ENCODE data around the gene ASB17. TPM values are rescaled to one million over a fixed set of nuclear protein-coding genes. Genes with fewer than 3 reads are reported as not detected.
"Not testable (repeated sequence)": the region's sequence is repeated elsewhere in the genome, so short reads cannot be mapped to it uniquely, and the experiment has no call there.

Gene ASB17
- total RNA-seq, 5 donors from 2014 or later (not counting 1 experiment from before 2014, with no cell fraction given) = not detected

- H3K9me3 ChIP-seq; H3K4me3 ChIP-seq (ENCODE audit: control insufficient read depth in 1 of 2, extremely low read depth in 1 of 2, low read length in 1 of 2); H3K4me1 ChIP-seq (ENCODE audit: control insufficient read depth in 1 of 2, extremely low read depth in 1 of 2, insufficient read depth in 2 of 2, low read length in 2 of 2); H3K36me3 Mint-ChIP-seq; H3K4me1 Mint-ChIP-seq; H3K4me3 Mint-ChIP-seq; H3K27me3 Mint-ChIP-seq; H3K27me3 ChIP-seq (replicated peaks in 1 of 2; ENCODE audit: control insufficient read depth in 2 of 2, extremely low read depth in 1 of 2, insufficient read depth in 2 of 2, low read length in 1 of 2); H3K27ac ChIP-seq (ENCODE audit: low read length); H3K36me3 ChIP-seq (ENCODE audit: control insufficient read depth in 2 of 2, extremely low read depth in 1 of 2, insufficient read depth in 1 of 2, low read length in 1 of 2); H3K9me3 Mint-ChIP-seq; ATAC-seq (replicated peaks in 1 of 4); DNase-seq; POLR2A ChIA-PET; H3K27ac Mint-ChIP-seq: not testable (repeated sequence)
- CTCF ChIA-PET = interaction anchor here (0.7 kb wide), 2 partner anchors 9 to 198 kb away, joined by 3 read pairs; no protein-coding TSS in a partner anchor
- 96% methylated on average over 5 of the region's 10 CpGs for WGBS (ENCODE audit: insufficient coverage)
These were observed 32.0 kb upstream of the ASB17 start for GRCh38 chr1:75964110-75964759.

- Histone ChIP-seq H3K36me3 (ENCODE audit: control insufficient read depth in 2 of 2, extremely low read depth in 1 of 2, insufficient read depth in 1 of 2, low read length in 1 of 2) (no peaks in the 10 kb centered on the region), H3K9me3 (no peaks in the 10 kb centered on the region), H3K27me3 (replicated peaks in 1 of 2; ENCODE audit: control insufficient read depth in 2 of 2, extremely low read depth in 1 of 2, insufficient read depth in 2 of 2, low read length in 1 of 2) (no peaks in the 10 kb centered on the region), H3K27ac (ENCODE audit: low read length) (no peak overlapping the region), H3K4me1 (ENCODE audit: control insufficient read depth in 1 of 2, extremely low read depth in 1 of 2, insufficient read depth in 2 of 2, low read length in 2 of 2) (no peaks in the 10 kb centered on the region), H3K4me3 (ENCODE audit: control insufficient read depth in 1 of 2, extremely low read depth in 1 of 2, low read length in 1 of 2) (no peak overlapping the region)
- Mint-ChIP-seq H3K4me1 (no peaks in the 10 kb centered on the region), H3K27ac (no peak overlapping the region), H3K27me3 (no peaks in the 10 kb centered on the region), H3K9me3 (no peaks in the 10 kb centered on the region), H3K36me3 (no peaks in the 10 kb centered on the region), H3K4me3 (no peak overlapping the region)
- DNase-seq (no peak), ATAC-seq (replicated peaks in 1 of 4) (no peak)
- CTCF ChIA-PET = interaction anchor here in 1 of 2 donors (0.7 kb wide), 1 partner anchor 588 kb away, joined by 3 read pairs; no protein-coding TSS in a partner anchor
- POLR2A ChIA-PET = no interaction called here
These were observed 22.4 kb upstream of the ASB17 start for GRCh38 chr1:75954586-75954985.

- Mint-ChIP-seq H3K9me3 (no peaks in the 10 kb centered on the region), H3K36me3 (no peaks in the 10 kb centered on the region), H3K4me1 (no peaks in the 10 kb centered on the region), H3K27me3 (no peaks in the 10 kb centered on the region), H3K4me3 (no peak overlapping the region), H3K27ac (no peak overlapping the region)
- Histone ChIP-seq H3K4me3 (ENCODE audit: control insufficient read depth in 1 of 2, extremely low read depth in 1 of 2, low read length in 1 of 2) (no peak overlapping the region), H3K4me1 (ENCODE audit: control insufficient read depth in 1 of 2, extremely low read depth in 1 of 2, insufficient read depth in 2 of 2, low read length in 2 of 2) (no peaks in the 10 kb centered on the region), H3K27ac (ENCODE audit: low read length) (no peak overlapping the region), H3K27me3 (replicated peaks in 1 of 2; ENCODE audit: control insufficient read depth in 2 of 2, extremely low read depth in 1 of 2, insufficient read depth in 2 of 2, low read length in 1 of 2) (no peaks in the 10 kb centered on the region), H3K36me3 (ENCODE audit: control insufficient read depth in 2 of 2, extremely low read depth in 1 of 2, insufficient read depth in 1 of 2, low read length in 1 of 2) (no peaks in the 10 kb centered on the region), H3K9me3 (no peaks in the 10 kb centered on the region)
- ATAC-seq (replicated peaks in 1 of 4) = no peak
- ChIA-PET CTCF (no interaction called here), POLR2A (no interaction called here)
- 100% methylated on average over 2 of the region's 4 CpGs for WGBS (ENCODE audit: insufficient coverage)
- no peak for DNase-seq
These were observed 21.3 kb upstream of the ASB17 start for GRCh38 chr1:75953461-75953860.

- POLR2A ChIA-PET = no interaction called here
- CTCF ChIA-PET = no interaction called here
- Histone ChIP-seq H3K9me3 (no peaks in the 10 kb centered on the region), H3K4me3 (ENCODE audit: control insufficient read depth in 1 of 2, extremely low read depth in 1 of 2, low read length in 1 of 2) (no peak overlapping the region), H3K27ac (ENCODE audit: low read length) (no peak overlapping the region), H3K27me3 (replicated peaks in 1 of 2; ENCODE audit: control insufficient read depth in 2 of 2, extremely low read depth in 1 of 2, insufficient read depth in 2 of 2, low read length in 1 of 2) (no peaks in the 10 kb centered on the region), H3K4me1 (ENCODE audit: control insufficient read depth in 1 of 2, extremely low read depth in 1 of 2, insufficient read depth in 2 of 2, low read length in 2 of 2) (no peaks in the 10 kb centered on the region), H3K36me3 (ENCODE audit: control insufficient read depth in 2 of 2, extremely low read depth in 1 of 2, insufficient read depth in 1 of 2, low read length in 1 of 2) (no peaks in the 10 kb centered on the region)
- Mint-ChIP-seq H3K4me3 (no peak overlapping the region), H3K9me3 (peaks cover 0 to under 1% (median 0%) of the 10 kb centered on the region in 3 donors), H3K4me1 (no peaks in the 10 kb centered on the region), H3K27ac (no peak overlapping the region), H3K36me3 (no peaks in the 10 kb centered on the region), H3K27me3 (peaks cover 0 to under 1% of the 10 kb centered on the region in 2 donors)
- ATAC-seq (replicated peaks in 1 of 4) (no peak), DNase-seq (no peak)
- WGBS (ENCODE audit: insufficient coverage) = no CpG with 5 or more reads among the region's 1 CpG
These were observed 19.8 kb upstream of the ASB17 start for GRCh38 chr1:75952016-75952415.

- Histone ChIP-seq H3K4me1 (ENCODE audit: control insufficient read depth in 1 of 2, extremely low read depth in 1 of 2, insufficient read depth in 2 of 2, low read length in 2 of 2) (no peaks in the 10 kb centered on the region), H3K4me3 (ENCODE audit: control insufficient read depth in 1 of 2, extremely low read depth in 1 of 2, low read length in 1 of 2) (no peak overlapping the region), H3K36me3 (ENCODE audit: control insufficient read depth in 2 of 2, extremely low read depth in 1 of 2, insufficient read depth in 1 of 2, low read length in 1 of 2) (no peaks in the 10 kb centered on the region), H3K9me3 (no peaks in the 10 kb centered on the region), H3K27ac (ENCODE audit: low read length) (no peak overlapping the region), H3K27me3 (replicated peaks in 1 of 2; ENCODE audit: control insufficient read depth in 2 of 2, extremely low read depth in 1 of 2, insufficient read depth in 2 of 2, low read length in 1 of 2) (no peaks in the 10 kb centered on the region)
- ATAC-seq (replicated peaks in 1 of 4) (no peak), DNase-seq (no peak)
- WGBS (ENCODE audit: insufficient coverage) = no CpG with 5 or more reads among the region's 3 CpGs
- peaks cover 4 to 8% (median 5%) of the 10 kb centered on the region in 3 donors for H3K9me3 Mint-ChIP-seq
- no peaks in the 10 kb centered on the region for H3K4me1 Mint-ChIP-seq
- no peak overlapping the region for H3K4me3 Mint-ChIP-seq
- ChIA-PET POLR2A (interaction anchor here in 1 of 2 donors (0.6 kb wide), 1 partner anchor 35 kb away, joined by 10 read pairs; no protein-coding TSS in a partner anchor), CTCF (no interaction called here)
- no peaks in the 10 kb centered on the region for H3K36me3 Mint-ChIP-seq
- H3K27me3 Mint-ChIP-seq = peaks cover 1 to 8% of the 10 kb centered on the region in 2 donors
- no peak overlapping the region for H3K27ac Mint-ChIP-seq
These were observed 18.0 kb upstream of the ASB17 start for GRCh38 chr1:75950176-75950575.

GRCh38 chr1:75943037-75943436 lies 10.8 kb upstream of the ASB17 start:
- H3K36me3 Mint-ChIP-seq; H3K27me3 ChIP-seq (replicated peaks in 1 of 2; ENCODE audit: control insufficient read depth in 2 of 2, extremely low read depth in 1 of 2, insufficient read depth in 2 of 2, low read length in 1 of 2); H3K4me1 ChIP-seq (ENCODE audit: control insufficient read depth in 1 of 2, extremely low read depth in 1 of 2, insufficient read depth in 2 of 2, low read length in 2 of 2); H3K4me3 Mint-ChIP-seq; H3K27ac Mint-ChIP-seq; ATAC-seq (replicated peaks in 1 of 4); DNase-seq; CTCF ChIA-PET; H3K36me3 ChIP-seq (ENCODE audit: control insufficient read depth in 2 of 2, extremely low read depth in 1 of 2, insufficient read depth in 1 of 2, low read length in 1 of 2); POLR2A ChIA-PET; H3K27ac ChIP-seq (ENCODE audit: low read length); H3K4me1 Mint-ChIP-seq; H3K9me3 ChIP-seq; H3K4me3 ChIP-seq (ENCODE audit: control insufficient read depth in 1 of 2, extremely low read depth in 1 of 2, low read length in 1 of 2): not testable (repeated sequence)
- 52% methylated on average over 3 of the region's 4 CpGs for WGBS (ENCODE audit: insufficient coverage)
- Mint-ChIP-seq H3K27me3 (peaks cover 1 to 12% of the 10 kb centered on the region in 2 donors), H3K9me3 (peaks cover 7 to 11% (median 9%) of the 10 kb centered on the region in 3 donors)

GRCh38 chr1:75937034-75937433 lies 4.8 kb upstream of the ASB17 start:
- H3K27me3 Mint-ChIP-seq = peaks cover 0 to 4% of the 10 kb centered on the region in 2 donors
- no peaks in the 10 kb centered on the region for H3K4me1 Mint-ChIP-seq
- H3K27me3 ChIP-seq (replicated peaks in 1 of 2; ENCODE audit: control insufficient read depth in 2 of 2, extremely low read depth in 1 of 2, insufficient read depth in 2 of 2, low read length in 1 of 2) = no peaks in the 10 kb centered on the region
- no CpG with 5 or more reads among the region's 1 CpG for WGBS (ENCODE audit: insufficient coverage)
- no peak overlapping the region for H3K4me3 ChIP-seq (ENCODE audit: control insufficient read depth in 1 of 2, extremely low read depth in 1 of 2, low read length in 1 of 2)
- no peaks in the 10 kb centered on the region for H3K36me3 Mint-ChIP-seq
- POLR2A ChIA-PET = no interaction called here
- H3K36me3 ChIP-seq (ENCODE audit: control insufficient read depth in 2 of 2, extremely low read depth in 1 of 2, insufficient read depth in 1 of 2, low read length in 1 of 2) = no peaks in the 10 kb centered on the region
- H3K27ac ChIP-seq (ENCODE audit: low read length) = no peak overlapping the region
- no peaks in the 10 kb centered on the region for H3K9me3 ChIP-seq
- ATAC-seq (replicated peaks in 1 of 4) (no peak), DNase-seq (no peak)
- H3K9me3 Mint-ChIP-seq = peaks cover 0 to 2% (median 0%) of the 10 kb centered on the region in 3 donors
- H3K4me3 Mint-ChIP-seq = no peak overlapping the region
- H3K27ac Mint-ChIP-seq = no peak overlapping the region
- CTCF ChIA-PET = no interaction called here
- no peaks in the 10 kb centered on the region for H3K4me1 ChIP-seq (ENCODE audit: control insufficient read depth in 1 of 2, extremely low read depth in 1 of 2, insufficient read depth in 2 of 2, low read length in 2 of 2)
